H1 (cell line): ENCODE results near the gene MMP13.
"Not testable (repeated sequence)": the region's sequence is repeated elsewhere in the genome, so short reads cannot be mapped to it uniquely, and the experiment has no call there.

ENCODE experiments used
- POLR2A ChIP-seq, 2 experiments: IDR thresholded peaks; 1 replicate in 1 of 2; 2 replicates in 1 of 2; pipeline ENCODE4 v1.6.1; 2011; ENCODE audit warnings: low read depth in 2 of 2, low read length in 2 of 2, mild to moderate bottlenecking in 2 of 2; ENCODE audit errors: control extremely low read depth in 1 of 2
- RAD21 ChIP-seq, 2 experiments: IDR thresholded peaks in 1 of 2; conservative IDR thresholded peaks in 1 of 2; 2 replicates each; pipeline ENCODE4 v1.6.1; 2011; ENCODE audit warnings: low read depth in 2 of 2, low read length in 2 of 2, improper control_type of control experiment in 1 of 2, inconsistent platforms in 1 of 2, mild to moderate bottlenecking in 1 of 2, moderate library complexity in 1 of 2
- RFX5 ChIP-seq: IDR thresholded peaks from 2 replicates; pipeline ENCODE4 v1.6.1; 2011; ENCODE audit warnings: low read depth, low read length, improper control_type of control experiment, borderline replicate concordance
- TF ChIP-seq, protein P1 (sequence below): IDR thresholded peaks from 2 replicates; pipeline ENCODE4 v1.6.1; 2011; ENCODE audit warnings: low read length, improper control_type of control experiment
- TF ChIP-seq, protein P2 (sequence below), 3 experiments: IDR thresholded peaks; 1 replicate in 2 of 3; 2 replicates in 1 of 3; pipeline versions ENCODE4 v1.5.1 to v1.6.1; 2011; ENCODE audit warnings: low read length in 3 of 3, mild to moderate bottlenecking in 3 of 3, inconsistent platforms in 2 of 3, low read depth in 1 of 3, moderate library complexity in 1 of 3; ENCODE audit not compliant: insufficient read depth in 1 of 3; ENCODE audit errors: control extremely low read depth in 1 of 3

DNA sequence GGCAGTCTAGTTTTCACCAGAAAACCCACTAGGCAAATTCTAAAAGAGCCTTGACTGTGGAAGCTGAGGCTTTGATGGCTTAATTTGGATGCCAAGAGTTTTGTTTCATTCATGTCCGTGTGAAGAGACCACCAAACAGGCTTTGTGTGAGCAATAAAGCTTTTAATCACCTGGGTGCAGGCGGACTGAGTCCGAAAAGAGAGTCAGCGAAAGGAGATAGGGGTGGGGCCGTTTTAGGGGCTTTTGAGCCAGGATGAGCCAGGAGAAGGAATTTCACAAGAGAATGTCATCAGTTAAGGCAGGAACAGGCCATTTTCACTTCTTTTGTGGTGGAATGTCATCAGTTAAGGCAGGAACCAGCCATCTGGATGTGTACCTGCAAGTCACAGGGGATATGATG lies 51.6 kb downstream of the MMP13 start:
- TF ChIP-seq RAD21 (IDR thresholded peaks at IDR 0.05 in 1 of 2, conservative IDR thresholded peaks at IDR 0.05 in 1 of 2; ENCODE audit: low read depth in 2 of 2, low read length in 2 of 2); RFX5; POLR2A (IDR thresholded peaks at IDR 0.05; ENCODE audit: control extremely low read depth in 1 of 2, low read depth in 2 of 2, low read length in 2 of 2): not testable (repeated sequence)
- TF ChIP-seq, protein P1, sequence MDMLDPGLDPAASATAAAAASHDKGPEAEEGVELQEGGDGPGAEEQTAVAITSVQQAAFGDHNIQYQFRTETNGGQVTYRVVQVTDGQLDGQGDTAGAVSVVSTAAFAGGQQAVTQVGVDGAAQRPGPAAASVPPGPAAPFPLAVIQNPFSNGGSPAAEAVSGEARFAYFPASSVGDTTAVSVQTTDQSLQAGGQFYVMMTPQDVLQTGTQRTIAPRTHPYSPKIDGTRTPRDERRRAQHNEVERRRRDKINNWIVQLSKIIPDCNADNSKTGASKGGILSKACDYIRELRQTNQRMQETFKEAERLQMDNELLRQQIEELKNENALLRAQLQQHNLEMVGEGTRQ, result not testable (repeated sequence)
- TF ChIP-seq, protein P2, sequence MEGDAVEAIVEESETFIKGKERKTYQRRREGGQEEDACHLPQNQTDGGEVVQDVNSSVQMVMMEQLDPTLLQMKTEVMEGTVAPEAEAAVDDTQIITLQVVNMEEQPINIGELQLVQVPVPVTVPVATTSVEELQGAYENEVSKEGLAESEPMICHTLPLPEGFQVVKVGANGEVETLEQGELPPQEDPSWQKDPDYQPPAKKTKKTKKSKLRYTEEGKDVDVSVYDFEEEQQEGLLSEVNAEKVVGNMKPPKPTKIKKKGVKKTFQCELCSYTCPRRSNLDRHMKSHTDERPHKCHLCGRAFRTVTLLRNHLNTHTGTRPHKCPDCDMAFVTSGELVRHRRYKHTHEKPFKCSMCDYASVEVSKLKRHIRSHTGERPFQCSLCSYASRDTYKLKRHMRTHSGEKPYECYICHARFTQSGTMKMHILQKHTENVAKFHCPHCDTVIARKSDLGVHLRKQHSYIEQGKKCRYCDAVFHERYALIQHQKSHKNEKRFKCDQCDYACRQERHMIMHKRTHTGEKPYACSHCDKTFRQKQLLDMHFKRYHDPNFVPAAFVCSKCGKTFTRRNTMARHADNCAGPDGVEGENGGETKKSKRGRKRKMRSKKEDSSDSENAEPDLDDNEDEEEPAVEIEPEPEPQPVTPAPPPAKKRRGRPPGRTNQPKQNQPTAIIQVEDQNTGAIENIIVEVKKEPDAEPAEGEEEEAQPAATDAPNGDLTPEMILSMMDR (IDR thresholded peaks at IDR 0.05; ENCODE audit: control extremely low read depth in 1 of 3, insufficient read depth in 1 of 3, low read depth in 1 of 3, low read length in 3 of 3), result not testable (repeated sequence)
